ENCODE measurements around the gene AADACL4.

DNA sequence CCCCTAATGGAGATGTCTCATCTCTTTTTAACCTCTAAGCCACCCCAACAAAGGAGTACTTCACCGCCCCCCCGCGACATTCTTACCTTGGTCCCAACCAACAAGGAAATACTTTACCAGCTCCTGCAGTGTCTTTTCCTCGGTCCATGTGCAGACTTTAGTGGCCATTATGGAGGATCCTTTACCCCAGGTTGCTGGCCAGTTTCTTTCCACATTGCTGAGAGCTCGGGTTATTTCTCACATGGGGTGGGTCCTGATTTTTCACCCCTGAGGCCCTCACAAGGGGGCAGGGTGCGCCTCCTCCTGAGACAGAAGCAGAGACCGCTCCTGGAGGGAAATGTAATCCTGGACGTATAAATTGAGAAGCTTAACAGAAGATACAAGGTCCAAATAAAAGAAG is 69.0 kb downstream of the AADACL4 start:
- TF ChIP-seq, protein P1, sequence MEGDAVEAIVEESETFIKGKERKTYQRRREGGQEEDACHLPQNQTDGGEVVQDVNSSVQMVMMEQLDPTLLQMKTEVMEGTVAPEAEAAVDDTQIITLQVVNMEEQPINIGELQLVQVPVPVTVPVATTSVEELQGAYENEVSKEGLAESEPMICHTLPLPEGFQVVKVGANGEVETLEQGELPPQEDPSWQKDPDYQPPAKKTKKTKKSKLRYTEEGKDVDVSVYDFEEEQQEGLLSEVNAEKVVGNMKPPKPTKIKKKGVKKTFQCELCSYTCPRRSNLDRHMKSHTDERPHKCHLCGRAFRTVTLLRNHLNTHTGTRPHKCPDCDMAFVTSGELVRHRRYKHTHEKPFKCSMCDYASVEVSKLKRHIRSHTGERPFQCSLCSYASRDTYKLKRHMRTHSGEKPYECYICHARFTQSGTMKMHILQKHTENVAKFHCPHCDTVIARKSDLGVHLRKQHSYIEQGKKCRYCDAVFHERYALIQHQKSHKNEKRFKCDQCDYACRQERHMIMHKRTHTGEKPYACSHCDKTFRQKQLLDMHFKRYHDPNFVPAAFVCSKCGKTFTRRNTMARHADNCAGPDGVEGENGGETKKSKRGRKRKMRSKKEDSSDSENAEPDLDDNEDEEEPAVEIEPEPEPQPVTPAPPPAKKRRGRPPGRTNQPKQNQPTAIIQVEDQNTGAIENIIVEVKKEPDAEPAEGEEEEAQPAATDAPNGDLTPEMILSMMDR (IDR thresholded peaks at IDR 0.05): no peak
- TF ChIP-seq POLR2A (IDR thresholded peaks at IDR 0.05): no peak
- no peak for TF ChIP-seq EP300 (IDR thresholded peaks at IDR 0.05)
- no peak for TF ChIP-seq POLR2AphosphoS5 (IDR thresholded peaks at IDR 0.05)

Measured in gastroesophageal sphincter (tissue), 3 donors.